Stimulated activated CD8-positive, alpha-beta memory T cell treated with anti-CD3 and anti-CD28 coated beads, Interleukin-12 subunit alpha, Interleukin-12 subunit beta, amount 100 ng/mL, for 24 hours (primary cell): ENCODE measurements around the gene LRRC53.

ENCODE experiments used
- DNase-seq: peaks from one replicate; pipeline ENCODE4 v3.0.0-alpha.2; 2020; ENCODE audit errors: extremely low read depth

The LRRC53 gene

GRCh38 chr1:74502858-74503257 is 9.6 kb downstream of the LRRC53 start:
- DNase-seq = no peak

DNA sequence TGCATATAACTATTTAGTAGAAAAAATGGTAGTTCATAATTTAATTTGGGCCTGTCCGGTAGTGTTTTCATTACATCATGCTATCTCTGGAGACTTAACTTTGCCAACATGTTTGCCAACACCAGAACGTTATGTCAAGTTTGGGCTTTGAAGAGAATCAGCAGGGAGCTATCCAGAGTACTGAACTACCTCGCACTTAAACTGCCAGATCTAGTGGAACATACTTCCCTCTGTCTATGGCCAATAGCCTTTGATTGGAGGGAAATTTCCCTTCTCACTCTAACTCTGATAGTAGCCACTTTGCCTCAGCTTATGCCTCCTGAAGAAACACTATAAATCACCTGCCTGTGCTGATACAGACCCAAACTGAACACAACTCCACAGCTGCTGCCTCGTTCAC is 10.0 kb downstream of the LRRC53 start:
- no peak for DNase-seq

DNA sequence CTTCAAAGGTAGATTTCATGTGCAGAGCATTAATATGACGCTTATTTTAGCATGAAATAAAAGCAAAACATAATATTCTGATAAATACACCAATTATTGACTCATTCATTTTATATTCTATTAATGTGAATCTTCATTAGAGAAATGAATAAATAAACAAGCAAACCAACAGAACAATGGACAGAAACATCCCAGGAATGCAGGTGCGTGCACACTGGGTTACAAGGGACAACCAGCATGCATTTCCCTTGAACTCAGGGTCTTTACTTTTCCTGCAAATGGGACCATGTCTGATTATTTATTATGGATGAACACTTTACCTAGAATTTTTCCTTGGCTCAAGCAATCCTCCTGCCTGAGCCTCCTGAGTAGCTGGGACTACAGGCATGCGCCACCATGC is 13.5 kb downstream of the LRRC53 start:
- DNase-seq = no peak

DNA sequence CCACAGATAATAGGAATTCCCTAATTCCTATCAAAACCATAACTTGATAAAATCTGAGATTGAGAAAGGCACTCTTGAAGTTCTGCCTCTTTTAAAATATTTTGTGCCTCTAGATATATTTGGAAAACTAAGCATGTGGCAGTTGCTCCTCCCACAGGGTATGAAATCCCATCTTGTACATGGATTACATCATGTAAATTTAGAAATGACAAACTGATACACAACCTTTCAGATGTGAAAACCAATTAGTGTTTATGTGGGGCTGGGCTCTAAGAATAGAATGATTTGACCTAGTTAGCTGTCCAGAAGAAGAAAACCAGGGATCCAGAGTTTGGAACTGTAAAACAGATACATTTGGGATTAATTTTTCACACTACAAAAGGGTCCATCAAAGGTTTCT is 15.7 kb downstream of the LRRC53 start:
- no peak for DNase-seq

DNA sequence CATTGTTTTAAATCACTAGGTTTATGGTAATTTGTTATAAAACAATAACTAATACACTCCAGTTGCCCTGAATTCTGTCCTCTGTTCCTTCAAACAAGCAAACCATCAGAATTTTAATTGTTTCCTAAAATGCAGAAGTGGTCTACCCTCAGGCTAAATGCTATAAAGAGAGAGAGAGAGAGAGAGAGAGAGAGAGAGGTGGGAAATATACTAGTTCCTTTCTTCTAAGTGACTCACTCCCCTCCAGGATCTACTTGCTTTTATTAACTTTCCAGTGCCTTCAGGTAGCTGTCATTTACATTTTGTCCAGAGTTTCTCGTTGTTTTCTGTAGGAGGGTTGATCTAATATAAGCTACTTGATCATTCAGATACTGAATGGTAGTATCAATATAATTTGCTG is 26.4 kb downstream of the LRRC53 start:
- no peak for DNase-seq

GRCh38 chr1:74485622-74486021 is 26.8 kb downstream of the LRRC53 start:
- DNase-seq = no peak

- no peak for DNase-seq
These were observed 30.8 kb downstream of the LRRC53 start for GRCh38 chr1:74481607-74482006.

- DNase-seq = no peak
These were observed 32.3 kb downstream of the LRRC53 start for GRCh38 chr1:74480068-74480467.

DNA sequence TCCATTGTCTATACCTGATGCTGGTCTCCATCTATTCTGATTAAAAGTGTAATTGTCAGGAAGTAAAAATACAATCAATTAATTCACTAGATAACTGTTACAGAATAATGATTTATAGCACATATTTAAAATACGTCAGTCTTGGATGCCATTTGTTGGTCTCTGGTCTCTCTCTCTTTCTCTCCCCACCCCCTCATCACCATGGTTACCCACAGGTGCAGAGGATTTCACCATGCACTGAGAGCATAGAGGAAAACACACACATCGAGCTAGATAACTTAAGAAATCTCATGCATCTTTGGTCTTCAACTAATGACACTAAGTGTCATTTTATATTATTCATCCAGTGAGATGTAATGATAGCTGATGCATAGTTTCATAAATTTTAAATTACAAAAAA is 33.4 kb downstream of the LRRC53 start:
- DNase-seq = no peak

GRCh38 chr1:74474585-74474984 is 37.8 kb downstream of the LRRC53 start:
- no peak for DNase-seq

- no peak for DNase-seq
These were observed 40.9 kb downstream of the LRRC53 start for GRCh38 chr1:74471470-74471869.

DNA sequence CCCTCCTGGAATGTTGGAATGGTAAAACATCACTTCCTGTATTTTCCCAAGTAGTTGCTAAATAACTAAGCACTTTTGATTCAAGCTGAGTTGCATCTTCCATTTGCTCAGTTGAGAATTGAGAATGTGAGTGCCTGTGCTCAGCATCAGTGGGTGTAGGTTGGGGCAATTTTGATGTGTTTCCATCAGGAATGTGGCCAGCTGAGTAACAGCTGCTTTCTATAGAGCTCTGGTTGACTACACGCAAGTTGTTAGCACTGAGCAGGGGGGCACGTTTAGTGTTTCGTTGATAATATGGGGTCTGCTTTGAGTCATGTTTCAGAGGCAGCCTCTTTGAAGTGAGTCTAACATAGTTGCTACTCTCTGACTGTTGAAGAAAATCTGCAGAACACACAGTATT is 41.5 kb downstream of the LRRC53 start:
- DNase-seq = no peak

GRCh38 chr1:74470251-74470650 is 42.2 kb downstream of the LRRC53 start:
- DNase-seq = no peak

DNA sequence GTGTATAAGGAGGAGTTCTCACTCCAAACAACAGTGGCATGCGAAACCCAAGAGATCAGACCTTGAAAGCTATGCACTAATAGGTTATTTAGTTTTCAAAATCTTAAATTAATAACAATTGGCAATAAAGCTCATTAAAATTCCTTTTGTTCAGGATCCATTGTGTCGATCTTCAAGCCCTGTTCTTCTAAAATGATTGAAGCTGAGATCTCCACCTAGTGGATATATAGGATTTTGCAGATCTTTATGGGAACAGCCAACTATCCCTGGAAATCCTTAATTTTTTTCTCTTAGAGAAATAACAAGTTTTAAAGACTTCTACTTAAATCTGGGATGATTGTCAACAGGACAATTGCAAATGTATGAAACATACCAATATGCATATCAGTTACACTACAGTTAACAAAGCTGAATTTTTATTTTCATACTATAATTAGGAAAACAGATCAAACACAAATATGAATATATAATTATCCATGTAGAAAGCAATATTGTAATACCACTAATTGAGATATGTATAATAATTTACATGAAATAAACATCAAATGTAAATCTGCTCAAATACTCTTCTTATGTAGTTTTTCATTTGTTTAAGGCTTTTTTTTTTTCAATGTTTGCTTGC is 43.3 kb downstream of the LRRC53 start:
- DNase-seq = no peak

DNA sequence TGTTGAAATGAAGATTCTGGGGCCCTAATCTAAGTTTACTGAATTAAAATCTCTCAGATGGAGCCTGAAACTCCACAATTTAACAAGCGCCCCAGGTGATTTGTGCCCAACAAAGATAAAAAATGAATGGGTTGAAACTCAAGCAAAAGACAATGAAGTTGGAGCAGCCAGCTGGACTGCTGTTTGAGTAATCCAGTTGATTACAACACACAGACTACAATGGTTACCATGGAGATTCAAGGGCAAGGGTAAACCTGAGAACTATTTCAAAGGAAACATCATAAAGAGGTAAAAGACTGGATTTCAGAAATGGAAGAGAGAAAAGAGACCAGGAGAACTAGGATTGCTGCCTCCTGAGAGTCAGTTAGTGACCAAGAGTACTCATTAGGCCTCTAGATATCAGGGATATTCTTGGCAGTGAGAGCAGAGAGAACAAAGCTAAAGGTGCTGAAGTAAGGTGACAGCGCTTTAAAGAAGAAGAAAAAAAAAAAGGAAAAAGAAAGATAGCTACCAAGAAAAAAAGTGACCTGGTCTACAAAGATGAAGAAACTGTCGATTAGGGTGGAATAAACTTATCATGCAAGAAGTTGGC is 44.5 kb downstream of the LRRC53 start:
- DNase-seq = no peak

GRCh38 chr1:74465193-74465681 is 47.2 kb downstream of the LRRC53 start:
- no peak for DNase-seq

DNA sequence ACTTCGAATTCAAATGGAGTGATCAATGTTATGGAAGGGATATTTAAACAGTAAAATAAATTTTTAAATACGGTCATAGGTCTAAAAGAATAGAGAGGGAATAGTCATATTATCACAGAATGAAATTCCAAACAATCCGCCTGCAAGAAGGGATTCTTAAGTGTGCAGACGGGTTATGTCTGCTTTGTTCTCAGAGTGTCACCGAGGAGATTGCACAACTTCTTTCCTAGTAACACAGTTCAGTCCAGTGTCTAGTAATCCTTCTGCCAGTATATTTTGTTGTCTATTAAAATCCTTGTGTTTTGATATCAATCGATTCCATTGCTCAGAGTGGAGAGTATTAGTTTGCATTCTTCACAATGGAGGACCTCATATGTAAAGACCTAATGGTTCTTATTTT is 48.4 kb downstream of the LRRC53 start:
- DNase-seq = no peak

DNA sequence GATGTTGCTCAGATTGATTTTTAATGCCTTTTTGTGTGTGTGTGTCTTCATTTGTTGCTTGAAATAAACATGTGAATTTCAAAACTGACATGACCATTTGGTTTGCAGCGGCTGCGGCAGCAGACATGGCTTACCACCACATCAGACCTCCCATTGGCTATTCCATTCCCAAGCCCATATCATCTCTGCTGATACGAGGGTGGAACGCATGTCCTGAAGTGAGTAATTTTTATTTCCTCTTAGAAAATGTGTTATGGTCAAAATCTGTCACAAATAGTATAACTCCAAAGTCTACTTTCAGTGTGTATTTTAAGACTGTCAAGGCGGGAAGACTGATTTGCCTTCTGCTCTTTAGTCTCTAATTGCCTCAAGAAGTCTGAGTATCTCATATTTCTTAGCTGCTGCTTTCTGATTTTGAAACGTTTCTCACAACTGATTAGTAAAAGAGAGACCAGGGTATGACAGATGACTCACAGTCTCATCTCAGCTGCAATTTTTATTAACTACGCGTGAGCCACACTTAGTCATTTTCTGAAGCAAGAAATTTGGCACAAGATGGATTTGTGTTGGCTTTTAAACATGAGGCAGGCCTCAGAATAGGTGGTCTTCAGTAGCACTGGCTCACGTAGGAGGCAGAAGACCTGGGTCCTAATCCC is 49.0 kb downstream of the LRRC53 start:
- DNase-seq = no peak

DNA sequence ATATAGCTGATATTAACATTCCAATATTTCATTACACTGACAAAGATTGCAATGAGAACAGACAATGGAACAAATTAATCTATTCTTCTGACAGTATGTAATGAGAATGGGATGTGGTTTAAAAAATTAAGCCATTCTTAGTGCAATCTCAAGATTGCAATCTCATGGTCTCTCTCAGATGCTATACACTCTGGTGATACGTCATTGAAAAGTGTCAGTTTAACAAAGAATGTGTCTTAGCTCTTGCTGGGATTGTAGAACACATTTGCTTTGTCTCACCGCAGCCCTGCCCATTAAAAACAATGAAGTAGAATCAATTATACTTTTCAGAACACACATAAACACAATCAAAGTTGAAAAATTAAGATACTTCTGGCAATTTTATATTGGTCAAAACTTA is 55.2 kb downstream of the LRRC53 start:
- DNase-seq = no peak

DNA sequence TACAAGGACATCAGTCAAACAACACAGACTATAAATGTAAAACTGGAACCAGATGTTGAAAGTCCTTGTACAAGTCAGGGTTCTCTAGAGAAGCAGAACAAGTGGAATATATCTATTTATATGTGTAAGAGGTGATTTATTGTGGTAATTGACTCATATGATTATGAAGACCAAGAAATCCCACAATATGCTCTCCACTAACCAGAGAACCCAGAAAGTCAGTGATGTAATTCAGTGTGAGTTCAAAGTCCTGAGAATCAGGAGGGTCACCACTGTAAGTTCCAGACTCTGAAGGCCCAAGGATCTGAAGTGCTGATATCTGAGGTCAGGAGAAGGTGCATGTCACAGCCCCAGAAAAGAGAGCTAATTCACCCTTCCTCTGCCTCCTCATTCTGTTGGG is 57.0 kb downstream of the LRRC53 start:
- no peak for DNase-seq

GRCh38 chr1:74453277-74453676 is 59.1 kb downstream of the LRRC53 start:
- no peak for DNase-seq

GRCh38 chr1:74452035-74452434 is 60.4 kb downstream of the LRRC53 start:
- no peak for DNase-seq

DNA sequence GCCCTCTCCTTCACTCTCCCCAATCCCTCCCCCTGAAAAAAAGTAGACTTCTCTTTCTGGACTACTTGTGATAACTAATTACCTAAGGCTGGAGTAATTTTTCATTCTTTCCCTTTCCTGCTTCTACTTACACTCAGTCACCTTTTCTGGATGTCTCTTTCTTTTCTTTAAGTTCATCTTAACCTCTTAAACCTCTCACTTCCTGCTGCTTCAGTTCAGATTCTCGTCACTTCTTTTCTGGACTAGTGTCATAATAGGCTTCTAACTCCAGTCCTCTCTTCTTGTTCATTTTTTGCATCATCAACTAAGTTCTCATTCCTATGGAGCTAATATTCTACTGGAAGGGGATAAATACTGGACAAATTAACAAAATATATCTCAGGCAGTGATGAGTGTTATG is 75.4 kb downstream of the LRRC53 start:
- no peak for DNase-seq
